SJSA1 (cell line): ENCODE data around the gene OR51B2. TPM values are rescaled to one million over a fixed set of nuclear protein-coding genes. Genes with fewer than 3 reads are reported as not detected.
A peak's percentile ranks its signal among the peaks of the same experiment; 100 is the strongest.
"Not testable (repeated sequence)": the region's sequence is repeated elsewhere in the genome, so short reads cannot be mapped to it uniquely, and the experiment has no call there.

Source experiments
- DNase-seq, 2 experiments: peaks; one replicate each; pipeline ENCODE4 v3.0.0-alpha.2; 2015 to 2020; ENCODE audit warnings: low spot score in 2 of 2, low read depth in 1 of 2
- H3K27ac ChIP-seq: fragments of 250-450 bp; sonication (Bioruptor Pico); 2 replicates; pipeline ENCODE4 v1.5.1; 2020; ENCODE audit warnings: mild to moderate bottlenecking, moderate library complexity
- H3K27me3 ChIP-seq: fragments of 250-450 bp; sonication (Bioruptor Pico); replicated peaks from 2 replicates; pipeline ENCODE4 v1.5.1; 2020; ENCODE audit warnings: mild to moderate bottlenecking, moderate library complexity
- H3K36me3 ChIP-seq: fragments of 250-450 bp; sonication (Bioruptor Pico); 2 replicates; pipeline ENCODE4 v1.5.1; 2020; ENCODE audit warnings: mild to moderate bottlenecking
- H3K4me1 ChIP-seq: fragments of 250-450 bp; sonication (Bioruptor Pico); replicated peaks from 2 replicates; pipeline ENCODE4 v1.6.1; 2021; ENCODE audit warnings: mild to moderate bottlenecking
- H3K4me3 ChIP-seq: fragments of 250-450 bp; sonication (Bioruptor Pico); 2 replicates; pipeline ENCODE4 v1.5.1; 2020; ENCODE audit warnings: mild to moderate bottlenecking
- H3K9me3 ChIP-seq: fragments of 250-450 bp; sonication (Bioruptor Pico); replicated peaks from 2 replicates; pipeline ENCODE4 v1.5.1; 2020; ENCODE audit warnings: mild to moderate bottlenecking
- total RNA-seq: library from RNA; depleted of rRNA; stranded (reverse); fragments of >200 nt; shearing (Covaris generic); gene quantifications from 2 replicates; pipeline ENCODE4 v1.2.3, GENCODE V29; 2014

The OR51B2 gene
- total RNA-seq, 1 experiment from 2014 or later: not detected

DNA sequence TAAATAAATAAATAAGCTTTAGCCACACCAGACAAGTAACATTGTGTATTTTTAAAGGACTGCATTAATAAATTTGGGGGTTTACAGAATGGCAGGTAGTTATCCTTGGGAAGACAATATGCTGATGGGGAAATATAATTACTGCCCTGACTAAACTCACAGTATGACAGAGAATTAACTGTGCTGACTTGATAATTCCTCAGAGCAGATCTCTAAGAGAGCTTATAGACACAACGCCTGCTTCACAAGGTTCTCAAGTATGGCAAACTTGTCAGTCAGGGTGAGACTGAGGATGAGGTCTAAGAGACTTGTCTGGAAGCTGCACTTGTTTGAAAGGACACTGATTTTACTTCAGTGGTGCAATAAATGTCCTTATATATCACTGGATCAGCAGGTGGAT, 25.6 kb downstream of the OR51B2 start:
- peaks cover 9% of the 10 kb centered on the region for H3K27me3 ChIP-seq
- no peaks in the 10 kb centered on the region for H3K36me3 ChIP-seq
- no peaks in the 10 kb centered on the region for H3K9me3 ChIP-seq
- H3K27ac ChIP-seq: no peak overlapping the region
- DNase-seq: no peak
- no peaks in the 10 kb centered on the region for H3K4me1 ChIP-seq
- no peak overlapping the region for H3K4me3 ChIP-seq

DNA sequence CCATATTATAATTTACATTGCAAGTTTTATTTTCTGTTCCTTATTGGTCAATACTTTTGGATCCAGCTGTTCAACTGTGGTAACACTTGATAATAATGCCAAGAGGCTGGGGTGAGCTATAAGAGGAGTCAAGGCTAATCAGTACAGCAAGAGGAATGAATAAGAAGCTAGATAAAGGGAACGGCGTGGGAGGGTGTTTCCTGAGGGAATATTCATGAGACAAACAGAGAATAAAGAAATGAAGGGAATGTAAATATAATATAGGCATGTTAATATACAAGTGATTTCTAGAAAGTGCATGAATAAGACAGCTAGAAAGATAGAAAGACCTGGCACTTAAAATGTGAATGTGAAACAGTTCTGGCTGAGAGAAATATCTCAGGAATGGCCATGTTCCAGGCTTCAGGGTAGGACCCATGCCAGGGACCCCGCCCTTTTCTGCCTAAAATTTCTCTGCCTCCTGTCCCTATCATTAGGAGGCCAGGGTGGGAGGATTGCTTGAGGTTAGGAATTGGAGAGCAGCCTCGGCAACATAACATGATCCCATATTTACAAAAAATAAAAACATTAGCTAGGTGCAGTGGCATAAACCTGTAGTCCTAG, 26.3 kb downstream of the OR51B2 start:
- H3K4me3 ChIP-seq: no peak overlapping the region
- no peak for DNase-seq
- peaks cover 9% of the 10 kb centered on the region for H3K27me3 ChIP-seq
- no peaks in the 10 kb centered on the region for H3K36me3 ChIP-seq
- H3K27ac ChIP-seq: no peak overlapping the region
- no peaks in the 10 kb centered on the region for H3K9me3 ChIP-seq
- H3K4me1 ChIP-seq: no peaks in the 10 kb centered on the region

DNA sequence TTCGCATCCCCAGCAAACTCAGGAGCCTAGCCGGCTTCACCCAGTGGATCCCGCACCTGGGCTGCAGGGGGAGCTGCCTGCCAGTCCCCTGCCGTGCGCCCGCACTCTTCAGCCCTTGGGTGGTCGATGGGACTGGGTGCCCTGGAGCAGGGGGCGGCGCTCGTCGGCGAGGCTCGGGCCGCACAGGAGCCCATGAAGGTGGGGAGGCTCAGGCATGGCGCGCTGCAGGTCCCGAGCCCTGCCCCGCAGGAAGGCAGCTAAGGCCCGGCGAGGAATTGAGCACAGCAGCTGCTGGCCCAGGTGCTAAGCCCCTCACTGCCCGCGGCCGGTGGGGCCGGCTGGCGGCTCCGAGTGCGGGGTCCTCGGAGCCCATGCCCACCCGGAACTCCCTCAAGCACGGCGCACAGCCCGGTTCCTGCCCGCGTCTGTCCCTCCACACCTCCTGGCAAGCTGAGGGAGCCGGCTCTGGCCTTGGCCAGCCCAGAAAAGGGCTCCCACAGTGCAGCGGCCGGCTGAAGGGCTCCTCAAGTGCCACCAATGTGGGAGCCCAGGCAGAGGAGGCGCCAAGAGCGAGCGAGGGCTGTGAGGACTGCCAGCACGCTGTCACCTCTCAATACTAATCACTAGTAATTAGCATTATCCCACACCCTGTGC, 29.6 kb downstream of the OR51B2 start:
- H3K9me3 ChIP-seq, DNase-seq: not testable (repeated sequence)

DNA sequence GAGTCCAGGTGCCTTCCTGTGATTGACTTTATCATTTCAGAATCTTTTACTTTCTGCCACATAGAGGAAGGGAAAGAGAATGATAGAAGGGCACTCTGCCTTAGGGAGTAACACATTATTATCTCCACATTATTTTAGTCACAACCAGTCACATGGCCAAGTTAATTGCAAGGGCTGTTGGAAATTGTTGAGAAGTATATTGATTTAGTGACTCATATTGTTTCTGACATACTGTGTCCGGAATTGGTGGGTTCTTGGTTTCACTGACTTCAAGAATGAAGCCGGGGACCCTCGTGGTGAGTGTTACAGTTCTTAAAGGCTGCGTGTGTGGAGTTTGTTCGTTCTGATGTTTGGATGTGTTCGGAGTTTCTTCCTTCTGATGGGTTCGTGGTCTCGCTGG, 31.1 kb downstream of the OR51B2 start:
- no peak for DNase-seq
- H3K9me3 ChIP-seq: no peaks in the 10 kb centered on the region
- H3K4me1 ChIP-seq: peaks cover 19% of the 10 kb centered on the region
- no peak overlapping the region for H3K4me3 ChIP-seq
- H3K36me3 ChIP-seq: no peaks in the 10 kb centered on the region
- H3K27ac ChIP-seq: no peak overlapping the region
- peaks cover 9% of the 10 kb centered on the region for H3K27me3 ChIP-seq

More for the DNA sequence above, 29.6 kb downstream of the OR51B2 start:
- not testable (repeated sequence) for H3K4me1 ChIP-seq, H3K4me3 ChIP-seq, H3K27ac ChIP-seq, H3K27me3 ChIP-seq, H3K36me3 ChIP-seq

DNA sequence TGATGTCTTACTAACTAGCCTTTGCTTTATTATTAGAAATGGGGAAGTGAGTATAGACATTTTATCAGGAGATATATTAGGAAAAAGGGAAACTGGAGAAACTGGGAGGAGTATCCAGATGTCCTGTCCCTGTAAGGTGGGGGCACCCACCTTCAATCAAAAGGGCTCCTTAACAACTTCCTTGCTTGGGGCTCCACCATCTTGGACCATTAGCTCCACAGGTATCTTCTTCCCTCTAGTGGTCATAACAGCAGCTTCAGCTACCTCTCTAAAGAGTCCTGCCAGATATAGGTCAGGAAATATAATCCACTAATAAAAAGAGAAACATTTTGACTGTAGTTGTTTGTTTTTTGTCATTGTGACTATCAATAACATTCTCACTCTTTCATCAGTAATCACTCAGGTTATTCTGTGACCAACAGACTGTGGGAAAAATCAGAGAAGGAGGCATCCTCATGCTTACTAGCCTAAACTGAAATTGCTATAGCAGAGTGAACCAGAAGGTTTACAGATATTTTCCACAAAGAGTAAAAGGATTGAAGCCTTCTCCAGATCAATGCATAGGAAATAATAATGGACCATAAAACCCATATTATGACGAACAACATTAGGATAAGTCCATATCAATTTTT, 32.8 kb downstream of the OR51B2 start:
- H3K36me3 ChIP-seq: no peaks in the 10 kb centered on the region
- DNase-seq: peak in 1 of 2 experiments; percentile 25
- no peaks in the 10 kb centered on the region for H3K27me3 ChIP-seq
- H3K4me1 ChIP-seq: peaks cover 19% of the 10 kb centered on the region
- no peak overlapping the region for H3K27ac ChIP-seq
- no peak overlapping the region for H3K4me3 ChIP-seq
- H3K9me3 ChIP-seq: no peaks in the 10 kb centered on the region

DNA sequence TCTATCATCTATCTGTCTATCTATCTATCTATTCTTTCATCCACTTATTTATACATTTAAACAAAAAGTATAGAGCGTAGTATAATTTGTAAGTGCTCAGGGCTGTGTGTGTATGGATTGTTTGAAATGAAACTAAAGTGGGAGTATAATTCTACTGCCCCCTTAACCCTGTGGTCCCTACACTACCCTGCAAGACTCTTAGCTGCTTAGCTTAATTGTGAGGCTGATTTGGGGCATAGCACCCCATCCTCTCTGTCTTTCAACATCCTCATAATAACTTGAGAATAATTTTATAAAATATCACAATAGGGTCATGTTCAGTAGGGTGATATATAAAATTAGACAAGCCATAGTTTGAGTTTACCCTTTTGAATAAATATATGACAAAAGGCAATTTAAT, 34.0 kb downstream of the OR51B2 start:
- Histone ChIP-seq H3K9me3 (no peaks in the 10 kb centered on the region), H3K27me3 (no peaks in the 10 kb centered on the region), H3K27ac (no peak overlapping the region), H3K4me1 (peaks cover 19% of the 10 kb centered on the region), H3K4me3 (no peak overlapping the region), H3K36me3 (no peaks in the 10 kb centered on the region)
- no peak for DNase-seq

DNA sequence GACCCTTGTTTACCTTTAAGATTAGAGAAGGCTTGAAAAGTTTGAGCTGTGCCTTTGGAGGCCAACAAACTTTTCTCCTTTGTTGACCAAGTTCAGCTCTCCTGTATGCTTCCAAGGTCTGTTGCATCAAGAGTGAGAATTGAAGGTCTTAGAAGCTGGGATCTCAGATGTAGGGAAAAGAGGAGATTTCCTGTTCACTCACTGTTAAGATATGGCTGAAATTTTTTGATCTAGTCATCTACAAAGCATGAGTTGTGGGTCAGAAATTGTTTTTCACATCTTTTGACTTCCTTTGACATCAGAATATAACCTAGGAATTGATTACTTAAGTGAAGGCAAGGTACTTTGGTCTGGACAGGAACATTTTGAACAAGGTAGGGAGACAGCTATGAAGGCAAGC, 34.4 kb downstream of the OR51B2 start:
- Histone ChIP-seq H3K9me3 (no peaks in the 10 kb centered on the region), H3K27ac (no peak overlapping the region), H3K4me3 (no peak overlapping the region), H3K36me3 (no peaks in the 10 kb centered on the region), H3K27me3 (no peaks in the 10 kb centered on the region), H3K4me1 (peaks cover 19% of the 10 kb centered on the region)
- DNase-seq: no peak

DNA sequence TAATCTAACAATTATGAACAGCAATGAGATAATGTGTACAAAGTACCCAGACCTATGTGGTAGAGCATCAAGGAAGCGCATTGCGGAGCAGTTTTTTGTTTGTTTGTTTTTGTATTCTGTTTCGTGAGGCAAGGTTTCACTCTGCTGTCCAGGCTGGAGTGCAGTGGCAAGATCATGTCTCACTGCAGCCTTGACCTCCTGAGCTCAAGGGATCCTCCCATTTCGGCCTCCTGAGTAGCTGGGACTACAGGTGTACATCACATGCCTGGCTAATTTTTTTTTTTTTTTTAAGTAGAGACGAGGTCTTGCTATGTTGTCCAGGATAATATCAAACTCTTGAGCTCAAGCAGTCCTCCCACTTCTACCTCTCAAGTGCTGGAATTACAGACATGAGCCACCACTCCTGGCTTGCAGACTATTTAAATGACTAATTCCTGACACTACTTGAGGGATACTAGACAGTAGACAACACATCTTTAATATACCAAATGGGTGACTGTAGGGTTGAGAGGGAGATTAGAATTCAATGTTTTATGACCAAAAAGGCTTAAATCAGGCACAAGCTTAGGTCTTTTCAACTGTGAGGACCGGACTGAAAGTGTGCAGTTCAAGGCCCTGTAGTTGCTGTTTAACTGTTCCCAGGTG, 35.1 kb downstream of the OR51B2 start:
- Histone ChIP-seq H3K9me3 (no peaks in the 10 kb centered on the region), H3K4me1 (peaks cover 19% of the 10 kb centered on the region), H3K36me3 (no peaks in the 10 kb centered on the region), H3K27me3 (no peaks in the 10 kb centered on the region), H3K4me3 (no peak overlapping the region), H3K27ac (no peak overlapping the region)
- no peak for DNase-seq

DNA sequence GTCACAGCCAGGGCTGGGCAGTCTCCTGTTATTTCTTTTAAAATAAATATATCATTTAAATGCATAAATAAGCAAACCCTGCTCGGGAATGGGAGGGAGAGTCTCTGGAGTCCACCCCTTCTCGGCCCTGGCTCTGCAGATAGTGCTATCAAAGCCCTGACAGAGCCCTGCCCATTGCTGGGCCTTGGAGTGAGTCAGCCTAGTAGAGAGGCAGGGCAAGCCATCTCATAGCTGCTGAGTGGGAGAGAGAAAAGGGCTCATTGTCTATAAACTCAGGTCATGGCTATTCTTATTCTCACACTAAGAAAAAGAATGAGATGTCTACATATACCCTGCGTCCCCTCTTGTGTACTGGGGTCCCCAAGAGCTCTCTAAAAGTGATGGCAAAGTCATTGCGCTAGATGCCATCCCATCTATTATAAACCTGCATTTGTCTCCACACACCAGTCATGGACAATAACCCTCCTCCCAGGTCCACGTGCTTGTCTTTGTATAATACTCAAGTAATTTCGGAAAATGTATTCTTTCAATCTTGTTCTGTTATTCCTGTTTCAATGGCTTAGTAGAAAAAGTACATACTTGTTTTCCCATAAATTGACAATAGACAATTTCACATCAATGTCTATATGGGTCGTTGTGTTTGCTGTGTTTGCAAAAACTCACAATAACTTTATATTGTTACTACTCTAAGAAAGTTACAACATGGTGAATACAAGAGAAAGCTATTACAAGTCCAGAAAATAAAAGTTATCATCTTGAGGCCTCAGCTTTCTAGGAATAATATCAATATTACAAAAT, 35.8 kb downstream of the OR51B2 start:
- H3K4me1 ChIP-seq: peaks cover 19% of the 10 kb centered on the region
- no peak overlapping the region for H3K27ac ChIP-seq
- peak; percentile 19 to 62 for DNase-seq
- H3K27me3 ChIP-seq: no peaks in the 10 kb centered on the region
- no peaks in the 10 kb centered on the region for H3K36me3 ChIP-seq
- H3K9me3 ChIP-seq: no peaks in the 10 kb centered on the region
- H3K4me3 ChIP-seq: no peak overlapping the region

DNA sequence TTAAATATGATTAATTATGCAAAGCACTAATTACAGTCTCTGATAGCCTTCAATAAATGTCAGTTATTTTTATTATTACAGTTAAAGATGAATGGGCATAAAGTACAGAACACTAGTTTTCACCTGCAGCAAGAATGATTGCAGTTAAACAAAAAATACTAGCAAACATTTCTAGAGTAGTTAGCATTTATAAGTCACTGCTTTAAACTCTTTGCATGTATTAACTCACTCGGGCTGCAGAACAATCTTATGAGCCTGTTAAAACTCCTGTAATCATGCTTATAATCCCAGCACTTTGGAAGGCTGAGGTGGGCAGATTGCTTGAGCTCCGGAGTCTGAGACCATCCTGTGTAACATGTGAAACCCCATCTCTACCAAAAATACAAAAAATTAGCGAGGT, 37.2 kb downstream of the OR51B2 start:
- Histone ChIP-seq H3K4me3 (no peak overlapping the region), H3K36me3 (no peaks in the 10 kb centered on the region), H3K9me3 (no peaks in the 10 kb centered on the region), H3K27ac (no peak overlapping the region), H3K4me1 (peaks cover 19% of the 10 kb centered on the region), H3K27me3 (no peaks in the 10 kb centered on the region)
- DNase-seq: no peak

DNA sequence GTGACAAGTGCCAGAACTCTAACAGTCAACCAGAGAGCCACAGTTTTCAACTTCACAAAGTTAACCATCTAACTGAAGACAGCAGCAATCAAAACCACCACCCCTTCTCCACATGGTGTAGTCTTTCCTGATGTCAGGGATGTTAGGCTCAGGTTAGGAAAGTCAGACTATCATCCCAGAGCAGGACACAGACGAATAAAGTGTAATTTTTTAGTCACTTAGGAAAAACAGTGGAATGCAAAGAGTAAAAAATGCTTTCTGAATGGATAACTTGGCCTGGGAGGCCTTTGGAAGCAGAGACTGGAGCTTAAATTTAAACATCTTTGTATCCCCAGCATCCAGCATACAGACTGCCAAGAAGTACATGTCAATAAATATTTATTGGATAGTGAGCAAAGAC, 37.7 kb downstream of the OR51B2 start:
- Histone ChIP-seq H3K4me3 (no peak overlapping the region), H3K4me1 (peaks cover 19% of the 10 kb centered on the region), H3K27me3 (no peaks in the 10 kb centered on the region), H3K27ac (no peak overlapping the region), H3K9me3 (no peaks in the 10 kb centered on the region), H3K36me3 (no peaks in the 10 kb centered on the region)
- DNase-seq: no peak

DNA sequence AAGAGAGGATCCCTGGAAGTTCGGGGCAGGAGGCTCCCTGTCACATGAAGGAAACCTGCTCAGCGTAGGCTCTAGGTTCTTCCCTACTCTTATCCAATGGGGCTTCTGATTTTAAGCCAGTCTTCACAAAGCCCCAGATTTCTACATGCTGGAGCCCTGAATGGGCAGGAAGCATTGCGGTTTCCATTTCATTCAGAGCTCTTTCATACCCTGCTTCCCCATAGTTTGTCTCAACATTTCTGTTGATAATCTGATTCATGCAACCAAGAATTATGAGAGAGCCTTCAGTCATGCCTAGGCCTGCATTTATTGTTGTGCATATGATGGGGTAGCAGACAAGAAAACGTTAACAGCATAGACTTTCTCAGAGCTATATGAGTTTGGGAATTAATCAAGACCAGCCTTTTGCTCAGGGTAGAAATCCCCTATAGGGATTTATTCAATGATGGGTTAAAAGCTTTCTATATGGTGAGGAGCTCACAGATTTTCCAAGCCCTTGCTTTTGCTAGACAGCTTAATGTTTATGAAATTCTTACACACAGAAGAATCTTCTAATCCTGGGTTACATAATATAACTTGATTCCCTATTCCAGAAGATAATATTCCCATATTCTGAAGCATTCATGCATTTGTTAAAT, 38.3 kb downstream of the OR51B2 start:
- H3K27ac ChIP-seq: no peak overlapping the region
- no peak overlapping the region for H3K4me3 ChIP-seq
- DNase-seq: no peak
- no peaks in the 10 kb centered on the region for H3K27me3 ChIP-seq
- H3K36me3 ChIP-seq: no peaks in the 10 kb centered on the region
- no peaks in the 10 kb centered on the region for H3K9me3 ChIP-seq
- peaks cover 21% of the 10 kb centered on the region for H3K4me1 ChIP-seq

DNA sequence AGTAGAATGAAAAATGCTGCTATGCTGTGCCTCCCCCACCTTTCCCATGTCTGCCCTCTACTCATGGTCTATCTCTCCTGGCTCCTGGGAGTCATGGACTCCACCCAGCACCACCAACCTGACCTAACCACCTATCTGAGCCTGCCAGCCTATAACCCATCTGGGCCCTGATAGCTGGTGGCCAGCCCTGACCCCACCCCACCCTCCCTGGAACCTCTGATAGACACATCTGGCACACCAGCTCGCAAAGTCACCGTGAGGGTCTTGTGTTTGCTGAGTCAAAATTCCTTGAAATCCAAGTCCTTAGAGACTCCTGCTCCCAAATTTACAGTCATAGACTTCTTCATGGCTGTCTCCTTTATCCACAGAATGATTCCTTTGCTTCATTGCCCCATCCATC, 39.5 kb downstream of the OR51B2 start:
- H3K36me3 ChIP-seq: no peaks in the 10 kb centered on the region
- H3K27me3 ChIP-seq: no peaks in the 10 kb centered on the region
- no peaks in the 10 kb centered on the region for H3K9me3 ChIP-seq
- no peak for DNase-seq
- H3K4me1 ChIP-seq: peaks cover 25% of the 10 kb centered on the region
- no peak overlapping the region for H3K4me3 ChIP-seq
- no peak overlapping the region for H3K27ac ChIP-seq
